Kidney (tissue), 14 donors: ENCODE results near the gene RYR2. TPM values are rescaled to one million over a fixed set of nuclear protein-coding genes. Genes with fewer than 3 reads are reported as not detected.

Source experiments
- DNase-seq, 5 donors: peaks; one replicate each; pipeline ENCODE4 v3.0.0-alpha.2; 2013 to 2020
- FAIRE-seq: peaks from 2 replicates; lab custom pipeline; 2012; peaks lifted over from hg19 to GRCh38; lab: Jason Lieb, UNC
- H3K27ac ChIP-seq, 2 donors: one replicate each; pipeline ENCODE4 v1.7.0; 2013; ENCODE audit warnings: low read depth in 2 of 2, low read length in 2 of 2, inconsistent platforms in 1 of 2
- H3K27me3 ChIP-seq: one replicate; pipeline ENCODE4 v1.7.1; 2013; ENCODE audit warnings: low read length, inconsistent platforms; ENCODE audit not compliant: control insufficient read depth, insufficient read depth
- H3K36me3 ChIP-seq, 3 donors: one replicate each; pipeline versions ENCODE4 v1.7.0 to v1.7.1; 2013; ENCODE audit warnings: low read length in 3 of 3, control low read depth in 1 of 3, inconsistent platforms in 1 of 3; ENCODE audit not compliant: insufficient read depth in 3 of 3, control insufficient read depth in 2 of 3
- H3K4me1 ChIP-seq, 3 donors: one replicate each; pipeline versions ENCODE4 v1.7.0 to v1.7.1; 2013; ENCODE audit warnings: low read length in 3 of 3, inconsistent platforms in 1 of 3, low read depth in 1 of 3; ENCODE audit not compliant: control insufficient read depth in 2 of 3, insufficient read depth in 2 of 3
- H3K4me3 ChIP-seq, 3 donors: one replicate each; pipeline versions ENCODE4 v1.7.0 to v1.8.1; 2013; ENCODE audit warnings: low read length in 3 of 3, control low read depth in 1 of 3, inconsistent platforms in 1 of 3
- H3K9ac ChIP-seq, 3 donors: one replicate each; pipeline versions ENCODE4 v1.7.0 to v1.7.1; 2013; ENCODE audit warnings: low read length in 3 of 3, control low read depth in 1 of 3, inconsistent platforms in 1 of 3
- H3K9me3 ChIP-seq, 3 donors: one replicate each; pipeline versions ENCODE4 v1.7.0 to v1.7.1; 2013; ENCODE audit warnings: low read length in 3 of 3, control low read depth in 1 of 3, inconsistent platforms in 1 of 3; ENCODE audit not compliant: control insufficient read depth in 2 of 3, insufficient read depth in 1 of 3
- intact Hi-C: fragments of 100-400 bp; cut with DNase I; formaldehyde crosslinking; loops from one replicate; pipeline ENCODE4 v1.11.1; 2022
- polyA plus RNA-seq: library from polyadenylated mRNA; stranded (reverse); fragments of 350-450 nt; fragmentation: Illumina TruSeq; extraction: RNeasy Lipid Tissue Mini Kit (QIAGEN cat#74804); gene quantifications from one replicate; pipeline ENCODE4 v1.2.3, GENCODE V29; 2014; ENCODE audit warnings: low read depth, low replicate concordance; ENCODE audit not compliant: insufficient read depth
- total RNA-seq: library from RNA; stranded (reverse); fragmentation: NEBNext Ultra II Directional; extraction: Animal tissue kit (Norgen Biotek cat#: 25700); gene quantifications from one replicate; pipeline ENCODE4 v1.2.1, GENCODE V29; 2021
- TF ChIP-seq, protein P1 (sequence below): IDR thresholded peaks from 3 replicates; pipeline ENCODE4 v1.5.1; 2012; ENCODE audit warnings: mild to moderate bottlenecking, moderate library complexity, borderline replicate concordance; ENCODE audit not compliant: insufficient read depth; ENCODE audit errors: extremely low read depth
- donor health status: control.
- donor health status: control.
- donor health status: control.
- donor health status: control.
- donor health status: control.
- donor health status: DM: yes; HTN: yes; CAD: no.
- donor health status: Normal renal cell carcinoma (clear cell type).

RYR2 gene
- total and polyA plus RNA-seq, 2 donors from 2014 or later: 0.28 to 0.60 TPM

GRCh38 chr1:237105826-237106225, 63.8 kb downstream of the RYR2 start:
- Histone ChIP-seq H3K36me3 (no peaks in the 10 kb centered on the region), H3K9ac (no peak overlapping the region), H3K4me1 (no peaks in the 10 kb centered on the region), H3K4me3 (no peak overlapping the region), H3K9me3 (no peaks in the 10 kb centered on the region), H3K27ac (no peak overlapping the region), H3K27me3 (no peaks in the 10 kb centered on the region)
- DNase-seq (no peak), FAIRE-seq (no peak)
- TF ChIP-seq, protein P1, sequence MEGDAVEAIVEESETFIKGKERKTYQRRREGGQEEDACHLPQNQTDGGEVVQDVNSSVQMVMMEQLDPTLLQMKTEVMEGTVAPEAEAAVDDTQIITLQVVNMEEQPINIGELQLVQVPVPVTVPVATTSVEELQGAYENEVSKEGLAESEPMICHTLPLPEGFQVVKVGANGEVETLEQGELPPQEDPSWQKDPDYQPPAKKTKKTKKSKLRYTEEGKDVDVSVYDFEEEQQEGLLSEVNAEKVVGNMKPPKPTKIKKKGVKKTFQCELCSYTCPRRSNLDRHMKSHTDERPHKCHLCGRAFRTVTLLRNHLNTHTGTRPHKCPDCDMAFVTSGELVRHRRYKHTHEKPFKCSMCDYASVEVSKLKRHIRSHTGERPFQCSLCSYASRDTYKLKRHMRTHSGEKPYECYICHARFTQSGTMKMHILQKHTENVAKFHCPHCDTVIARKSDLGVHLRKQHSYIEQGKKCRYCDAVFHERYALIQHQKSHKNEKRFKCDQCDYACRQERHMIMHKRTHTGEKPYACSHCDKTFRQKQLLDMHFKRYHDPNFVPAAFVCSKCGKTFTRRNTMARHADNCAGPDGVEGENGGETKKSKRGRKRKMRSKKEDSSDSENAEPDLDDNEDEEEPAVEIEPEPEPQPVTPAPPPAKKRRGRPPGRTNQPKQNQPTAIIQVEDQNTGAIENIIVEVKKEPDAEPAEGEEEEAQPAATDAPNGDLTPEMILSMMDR: no peak
- intact Hi-C loops: no loop called here

DNA sequence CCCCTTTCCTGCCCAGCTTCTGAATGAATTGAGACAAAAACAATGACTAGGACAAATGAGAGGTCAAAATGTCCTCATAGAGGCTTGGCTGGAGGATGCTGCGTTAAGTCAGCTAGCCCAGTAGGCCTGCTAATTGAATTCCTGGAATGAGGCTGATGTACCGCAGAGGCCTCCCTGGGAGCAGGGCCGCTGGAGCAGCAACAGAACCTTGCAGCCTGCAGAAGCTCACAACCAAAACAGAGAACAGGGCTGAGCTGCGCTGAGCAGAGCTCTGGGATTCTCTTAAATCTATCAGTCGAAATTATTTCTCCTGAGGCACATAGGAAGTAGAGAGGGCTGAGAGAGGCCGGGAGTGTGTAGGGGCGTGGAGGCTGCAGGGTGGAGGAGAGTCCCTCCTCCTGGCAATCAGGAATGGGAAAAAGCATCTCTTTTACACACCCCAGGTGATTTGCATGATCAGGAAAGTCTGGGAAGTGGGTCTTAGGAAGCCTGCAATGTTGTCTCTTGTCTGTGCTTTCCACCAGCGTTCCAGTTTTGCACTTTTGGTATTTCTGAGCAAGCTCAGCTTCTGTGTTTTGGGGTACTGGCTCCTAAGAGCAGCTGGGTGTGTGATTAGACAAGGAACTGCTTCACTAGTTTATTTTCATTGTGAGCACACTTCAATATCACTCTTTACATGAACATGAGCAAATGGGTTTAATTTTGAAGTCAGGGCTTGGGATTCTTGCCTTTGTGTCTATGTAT, 66.5 kb downstream of the RYR2 start:
- peak in 1 of 5 donors; percentile 7 for DNase-seq
- H3K36me3 ChIP-seq: no peaks in the 10 kb centered on the region
- TF ChIP-seq, protein P1: no peak
- no peak for FAIRE-seq
- H3K9ac ChIP-seq: no peak overlapping the region
- no peak overlapping the region for H3K27ac ChIP-seq
- no peaks in the 10 kb centered on the region for H3K9me3 ChIP-seq
- no peak overlapping the region for H3K4me3 ChIP-seq
- intact Hi-C loops: no loop called here
- no peaks in the 10 kb centered on the region for H3K4me1 ChIP-seq
- no peaks in the 10 kb centered on the region for H3K27me3 ChIP-seq

- H3K9me3 ChIP-seq: no peaks in the 10 kb centered on the region
- no peaks in the 10 kb centered on the region for H3K36me3 ChIP-seq
- H3K4me1 ChIP-seq: no peaks in the 10 kb centered on the region
- no peak overlapping the region for H3K27ac ChIP-seq
- DNase-seq: no peak
- no peaks in the 10 kb centered on the region for H3K27me3 ChIP-seq
- H3K4me3 ChIP-seq: no peak overlapping the region
- no peak for FAIRE-seq
- intact Hi-C loops: no loop called here
- TF ChIP-seq, protein P1: no peak
- no peak overlapping the region for H3K9ac ChIP-seq
Measured at GRCh38 chr1:237111807-237112206, 69.8 kb downstream of the RYR2 start.
